Breast epithelium (tissue), 4 donors: Measurements from ENCODE around the gene MYOD1. TPM values are rescaled to one million over a fixed set of nuclear protein-coding genes. Genes with fewer than 3 reads are reported as not detected.

ENCODE experiments used
- DNase-seq, 2 donors: peaks; one replicate each; pipeline ENCODE4 v3.0.0-alpha.2; 2019; ENCODE audit warnings: low spot score in 2 of 2
- H3K27ac ChIP-seq, 2 donors: fragments of 200-600 bp; sonication (generic) in 1 of 2; one replicate each; pipeline ENCODE4 v1.5.1; 2016 to 2019; ENCODE audit warnings: mild to moderate bottlenecking in 1 of 2
- H3K27me3 ChIP-seq, 2 donors: fragments of 200-600 bp; sonication (generic) in 1 of 2; one replicate each; pipeline versions ENCODE4 v1.5.1 to v1.6.0; 2017 to 2019; ENCODE audit warnings: control low read depth in 1 of 2, mild to moderate bottlenecking in 1 of 2
- H3K36me3 ChIP-seq: fragments of 200-600 bp; one replicate; pipeline ENCODE4 v1.5.1; 2019
- H3K4me1 ChIP-seq, 2 donors: fragments of 200-600 bp; sonication (generic); one replicate each; pipeline ENCODE4 v1.5.1; 2016 to 2019; ENCODE audit warnings: control low read depth in 1 of 2
- H3K4me3 ChIP-seq, 3 donors: fragments of 200-600 bp; sonication (generic); 1 replicate in 2 of 3; 2 replicates in 1 of 3; pipeline ENCODE4 v1.5.1; 2016 to 2019; ENCODE audit warnings: mild to moderate bottlenecking in 3 of 3, moderate library complexity in 2 of 3
- H3K9me3 ChIP-seq, 2 donors: fragments of 200-600 bp; sonication (generic) in 1 of 2; one replicate each; pipeline ENCODE4 v1.5.1; 2016 to 2019; ENCODE audit warnings: control low read depth in 1 of 2
- POLR2A ChIP-seq: fragments of 450-650 bp; IDR thresholded peaks from one replicate; pipeline ENCODE4 v1.6.1; 2016; ENCODE audit warnings: antibody characterized with exemption, mild to moderate bottlenecking, moderate library complexity
- POLR2AphosphoS5 ChIP-seq, 3 donors: sonication (generic); formaldehyde crosslinking; IDR thresholded peaks; one replicate each; pipeline ENCODE4 v1.6.1; 2017; ENCODE audit warnings: antibody characterized with exemption in 3 of 3
- intact Hi-C: fragments of 100-400 bp; cut with DNase I; formaldehyde crosslinking; loops from one replicate; pipeline ENCODE4 v1.15.1; 2023; ENCODE audit warnings: low total_unique reads
- total RNA-seq, 3 donors: library from RNA; depleted of rRNA; stranded (reverse); fragments of >200 nt; gene quantifications; one replicate each; pipeline ENCODE4 v1.1.0, GENCODE V29; 2016
- TF ChIP-seq, protein P1 (sequence below), 3 donors: fragments of 450-650 bp; IDR thresholded peaks; one replicate each; pipeline ENCODE4 v1.5.1; 2016 to 2017; ENCODE audit warnings: antibody characterized with exemption in 3 of 3, mild to moderate bottlenecking in 3 of 3, moderate library complexity in 3 of 3

MYOD1 gene
- total RNA-seq, 3 donors from 2014 or later = not detected

- H3K4me1 ChIP-seq = no peaks in the 10 kb centered on the region
- TF ChIP-seq, protein P1, sequence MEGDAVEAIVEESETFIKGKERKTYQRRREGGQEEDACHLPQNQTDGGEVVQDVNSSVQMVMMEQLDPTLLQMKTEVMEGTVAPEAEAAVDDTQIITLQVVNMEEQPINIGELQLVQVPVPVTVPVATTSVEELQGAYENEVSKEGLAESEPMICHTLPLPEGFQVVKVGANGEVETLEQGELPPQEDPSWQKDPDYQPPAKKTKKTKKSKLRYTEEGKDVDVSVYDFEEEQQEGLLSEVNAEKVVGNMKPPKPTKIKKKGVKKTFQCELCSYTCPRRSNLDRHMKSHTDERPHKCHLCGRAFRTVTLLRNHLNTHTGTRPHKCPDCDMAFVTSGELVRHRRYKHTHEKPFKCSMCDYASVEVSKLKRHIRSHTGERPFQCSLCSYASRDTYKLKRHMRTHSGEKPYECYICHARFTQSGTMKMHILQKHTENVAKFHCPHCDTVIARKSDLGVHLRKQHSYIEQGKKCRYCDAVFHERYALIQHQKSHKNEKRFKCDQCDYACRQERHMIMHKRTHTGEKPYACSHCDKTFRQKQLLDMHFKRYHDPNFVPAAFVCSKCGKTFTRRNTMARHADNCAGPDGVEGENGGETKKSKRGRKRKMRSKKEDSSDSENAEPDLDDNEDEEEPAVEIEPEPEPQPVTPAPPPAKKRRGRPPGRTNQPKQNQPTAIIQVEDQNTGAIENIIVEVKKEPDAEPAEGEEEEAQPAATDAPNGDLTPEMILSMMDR (IDR thresholded peaks at IDR 0.05) = no peak
- H3K9me3 ChIP-seq = no peaks in the 10 kb centered on the region
- no peaks in the 10 kb centered on the region for H3K27me3 ChIP-seq
- peak in 1 of 2 donors; percentile 40 for DNase-seq
- no peak overlapping the region for H3K4me3 ChIP-seq
- no peak overlapping the region for H3K27ac ChIP-seq
- H3K36me3 ChIP-seq = no peaks in the 10 kb centered on the region
- intact Hi-C loops = no loop called here
Observed at GRCh38 chr11:17747131-17747955, 28.0 kb downstream of the MYOD1 start.

- no peak overlapping the region for H3K4me3 ChIP-seq
- no peak overlapping the region for H3K27ac ChIP-seq
- DNase-seq = peak in 1 of 2 donors; percentile 22
- TF ChIP-seq POLR2AphosphoS5 (IDR thresholded peaks at IDR 0.05) = no peak
- TF ChIP-seq, protein P1 (IDR thresholded peaks at IDR 0.05) = no peak
- no peak for TF ChIP-seq POLR2A
- H3K36me3 ChIP-seq = no peaks in the 10 kb centered on the region
- no peaks in the 10 kb centered on the region for H3K27me3 ChIP-seq
- no peaks in the 10 kb centered on the region for H3K4me1 ChIP-seq
- intact Hi-C loops = no loop called here
- no peaks in the 10 kb centered on the region for H3K9me3 ChIP-seq
Observed at GRCh38 chr11:17748044-17748443, 28.7 kb downstream of the MYOD1 start.

DNA sequence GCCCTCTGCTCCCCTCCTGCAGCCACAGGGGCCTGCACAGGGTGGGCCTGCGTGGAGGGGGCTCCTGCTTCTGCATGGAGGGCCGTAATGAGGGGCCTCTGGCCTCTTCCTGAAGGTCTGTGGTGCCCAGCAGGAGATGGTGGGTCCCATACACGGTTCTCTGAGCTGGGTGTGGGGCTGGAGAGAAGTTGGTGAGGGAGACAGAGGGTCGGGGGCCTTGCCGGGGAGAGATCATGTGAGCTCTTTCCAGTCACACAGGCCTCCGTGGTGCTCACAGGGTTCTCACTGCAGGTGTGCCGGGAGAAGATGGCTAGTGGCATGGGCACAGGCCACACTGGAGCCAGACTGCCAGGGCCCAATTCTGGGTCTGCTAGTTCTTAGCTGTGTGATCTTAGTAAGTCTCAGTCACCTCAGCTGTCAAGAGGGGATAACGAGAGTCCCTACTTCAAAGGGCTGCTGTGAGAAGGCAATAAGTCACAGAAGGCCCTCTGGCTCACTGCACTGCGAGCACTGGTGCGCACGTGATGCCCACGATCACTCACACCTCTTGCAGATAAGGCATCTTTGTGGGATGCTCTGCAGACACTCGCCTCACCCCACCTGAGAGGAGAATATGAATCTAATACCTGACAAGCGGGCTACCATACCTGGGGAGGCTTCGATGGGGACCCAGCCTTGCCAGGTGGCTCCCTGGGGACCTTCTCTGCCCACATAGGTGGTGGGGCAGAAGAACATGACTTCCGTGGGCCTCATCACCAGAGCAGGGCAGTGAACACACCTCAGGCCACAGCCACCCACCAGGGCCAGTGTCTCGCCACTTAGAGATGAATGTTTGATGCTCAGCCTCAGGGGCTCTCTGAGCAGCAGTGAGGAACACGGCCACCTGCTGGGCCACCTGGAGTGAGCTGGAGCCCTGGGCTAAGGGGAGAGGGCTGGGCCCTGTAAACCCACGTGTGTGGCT lies 29.7 kb downstream of the MYOD1 start:
- H3K36me3 ChIP-seq = no peaks in the 10 kb centered on the region
- H3K27me3 ChIP-seq = no peaks in the 10 kb centered on the region
- peak in 1 of 2 donors; percentile 20 for DNase-seq
- no peak for TF ChIP-seq POLR2A
- TF ChIP-seq, protein P1 (IDR thresholded peaks at IDR 0.05) = no peak
- TF ChIP-seq POLR2AphosphoS5 (IDR thresholded peaks at IDR 0.05) = no peak
- no peak overlapping the region for H3K27ac ChIP-seq
- intact Hi-C loops = no loop called here
- no peaks in the 10 kb centered on the region for H3K9me3 ChIP-seq
- H3K4me1 ChIP-seq = no peaks in the 10 kb centered on the region
- no peak overlapping the region for H3K4me3 ChIP-seq

- Histone ChIP-seq H3K4me3 (no peak overlapping the region), H3K27ac (no peak overlapping the region), H3K9me3 (no peaks in the 10 kb centered on the region), H3K27me3 (no peaks in the 10 kb centered on the region), H3K4me1 (no peaks in the 10 kb centered on the region), H3K36me3 (no peaks in the 10 kb centered on the region)
- DNase-seq = peak in 1 of 2 donors; percentile 28
- TF ChIP-seq POLR2AphosphoS5 (IDR thresholded peaks at IDR 0.05) (no peak), POLR2A (no peak)
- TF ChIP-seq, protein P1 (IDR thresholded peaks at IDR 0.05) = no peak
- intact Hi-C loops = no loop called here
Observed at GRCh38 chr11:17750013-17750800, 30.8 kb downstream of the MYOD1 start.
